Astrocyte (in vitro differentiated cells and primary cell): ENCODE data around the gene THBS4.

Source experiments
- EZH2 ChIP-seq: IDR thresholded peaks from 2 replicates; pipeline ENCODE4 v1.6.1; 2012; ENCODE audit warnings: mild to moderate bottlenecking, low read length, inconsistent platforms; ENCODE audit not compliant: insufficient read depth
- TF ChIP-seq, protein P1 (sequence below): IDR thresholded peaks from 2 replicates; pipeline ENCODE4 v1.5.1; 2011; ENCODE audit warnings: low read depth, mild to moderate bottlenecking, inconsistent platforms, low read length, moderate library complexity; ENCODE audit not compliant: insufficient read depth

DNA sequence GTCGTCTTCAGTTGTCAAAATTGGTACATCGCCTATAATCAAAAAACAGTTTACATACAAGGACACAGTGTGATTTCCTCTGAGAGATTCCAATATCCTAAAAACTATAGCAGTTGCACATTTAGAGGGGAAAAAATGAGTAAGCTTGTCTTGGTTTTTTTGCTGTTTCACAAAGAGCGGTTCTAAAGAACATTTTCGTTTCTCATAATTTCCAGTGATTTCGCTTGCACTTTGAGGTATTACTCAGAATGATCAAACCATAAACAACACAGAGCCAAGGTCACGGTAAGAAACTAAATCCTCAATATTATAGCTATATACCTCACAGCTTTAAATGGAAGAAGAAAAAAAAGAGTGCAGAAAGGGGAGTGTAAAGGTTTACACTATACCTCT, 44.9 kb upstream of the THBS4 start:
- TF ChIP-seq, protein P1, sequence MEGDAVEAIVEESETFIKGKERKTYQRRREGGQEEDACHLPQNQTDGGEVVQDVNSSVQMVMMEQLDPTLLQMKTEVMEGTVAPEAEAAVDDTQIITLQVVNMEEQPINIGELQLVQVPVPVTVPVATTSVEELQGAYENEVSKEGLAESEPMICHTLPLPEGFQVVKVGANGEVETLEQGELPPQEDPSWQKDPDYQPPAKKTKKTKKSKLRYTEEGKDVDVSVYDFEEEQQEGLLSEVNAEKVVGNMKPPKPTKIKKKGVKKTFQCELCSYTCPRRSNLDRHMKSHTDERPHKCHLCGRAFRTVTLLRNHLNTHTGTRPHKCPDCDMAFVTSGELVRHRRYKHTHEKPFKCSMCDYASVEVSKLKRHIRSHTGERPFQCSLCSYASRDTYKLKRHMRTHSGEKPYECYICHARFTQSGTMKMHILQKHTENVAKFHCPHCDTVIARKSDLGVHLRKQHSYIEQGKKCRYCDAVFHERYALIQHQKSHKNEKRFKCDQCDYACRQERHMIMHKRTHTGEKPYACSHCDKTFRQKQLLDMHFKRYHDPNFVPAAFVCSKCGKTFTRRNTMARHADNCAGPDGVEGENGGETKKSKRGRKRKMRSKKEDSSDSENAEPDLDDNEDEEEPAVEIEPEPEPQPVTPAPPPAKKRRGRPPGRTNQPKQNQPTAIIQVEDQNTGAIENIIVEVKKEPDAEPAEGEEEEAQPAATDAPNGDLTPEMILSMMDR = no peak
- TF ChIP-seq EZH2 = no peak
